ENCODE results near the gene C16orf82.

DNA sequence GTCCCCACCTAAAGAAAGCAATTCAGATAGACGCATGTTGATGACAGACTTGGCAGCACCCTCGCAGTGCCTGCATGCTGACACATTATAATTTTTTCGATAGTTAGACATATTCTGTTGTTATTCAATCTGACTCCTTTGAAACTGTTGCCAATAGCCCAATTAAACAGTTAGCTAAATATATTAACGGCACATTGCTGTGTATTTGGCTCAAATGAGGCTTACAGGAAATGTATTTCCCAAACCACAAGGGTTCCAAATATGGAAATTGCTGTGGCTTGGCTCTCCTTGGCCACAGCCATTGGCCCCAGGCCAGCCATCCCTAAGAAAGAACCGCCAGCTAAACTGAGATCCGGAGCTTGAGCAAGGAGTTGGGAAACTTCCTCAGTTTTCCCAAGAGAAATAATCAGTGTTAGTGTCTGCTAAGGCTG, 31.1 kb downstream of the C16orf82 start:
- TF ChIP-seq CEBPZ (IDR thresholded peaks at IDR 0.05; ENCODE audit: borderline replicate concordance, low read depth, low read length), result no peak
- TF ChIP-seq NUFIP1 (IDR thresholded peaks at IDR 0.05; ENCODE audit: partially characterized antibody), result no peak
- TF ChIP-seq YY1 (IDR thresholded peaks at IDR 0.05; ENCODE audit: borderline replicate concordance in 1 of 3, control insufficient read depth in 1 of 3, extremely low read depth in 1 of 3, insufficient read depth in 3 of 3, insufficient read length in 1 of 3, insufficient replicate concordance in 2 of 3, low read depth in 1 of 3, low read length in 2 of 3), result no peak
- TF ChIP-seq POLR2A (conservative IDR thresholded peaks at IDR 0.05), result no peak
- no peak for TF ChIP-seq NFYB (IDR thresholded peaks at IDR 0.05; ENCODE audit: extremely low read depth, insufficient read length)
- no peak for TF ChIP-seq ZNF311 (CRISPR knock-in tag; IDR thresholded peaks at IDR 0.05)
- TF ChIP-seq STAT5B (CRISPR knock-in tag; IDR thresholded peaks at IDR 0.05), result no peak
- no peak for TF ChIP-seq TRIM24 (IDR thresholded peaks at IDR 0.05)
- no peak for TF ChIP-seq PHF8 (IDR thresholded peaks at IDR 0.05; ENCODE audit: borderline replicate concordance, low read length)
- no peak for TF ChIP-seq HCFC1 (IDR thresholded peaks at IDR 0.05; ENCODE audit: low read depth, low read length)
- TF ChIP-seq CTCF (IDR thresholded peaks at IDR 0.05 in 2 of 3, conservative IDR thresholded peaks at IDR 0.05 in 1 of 3; ENCODE audit: insufficient read depth in 2 of 3, low read depth in 1 of 3, low read length in 3 of 3), result no peak
- no peak for TF ChIP-seq EZH2 (IDR thresholded peaks at IDR 0.05; ENCODE audit: borderline replicate concordance, low read depth, low read length)
- TF ChIP-seq, protein P1, sequence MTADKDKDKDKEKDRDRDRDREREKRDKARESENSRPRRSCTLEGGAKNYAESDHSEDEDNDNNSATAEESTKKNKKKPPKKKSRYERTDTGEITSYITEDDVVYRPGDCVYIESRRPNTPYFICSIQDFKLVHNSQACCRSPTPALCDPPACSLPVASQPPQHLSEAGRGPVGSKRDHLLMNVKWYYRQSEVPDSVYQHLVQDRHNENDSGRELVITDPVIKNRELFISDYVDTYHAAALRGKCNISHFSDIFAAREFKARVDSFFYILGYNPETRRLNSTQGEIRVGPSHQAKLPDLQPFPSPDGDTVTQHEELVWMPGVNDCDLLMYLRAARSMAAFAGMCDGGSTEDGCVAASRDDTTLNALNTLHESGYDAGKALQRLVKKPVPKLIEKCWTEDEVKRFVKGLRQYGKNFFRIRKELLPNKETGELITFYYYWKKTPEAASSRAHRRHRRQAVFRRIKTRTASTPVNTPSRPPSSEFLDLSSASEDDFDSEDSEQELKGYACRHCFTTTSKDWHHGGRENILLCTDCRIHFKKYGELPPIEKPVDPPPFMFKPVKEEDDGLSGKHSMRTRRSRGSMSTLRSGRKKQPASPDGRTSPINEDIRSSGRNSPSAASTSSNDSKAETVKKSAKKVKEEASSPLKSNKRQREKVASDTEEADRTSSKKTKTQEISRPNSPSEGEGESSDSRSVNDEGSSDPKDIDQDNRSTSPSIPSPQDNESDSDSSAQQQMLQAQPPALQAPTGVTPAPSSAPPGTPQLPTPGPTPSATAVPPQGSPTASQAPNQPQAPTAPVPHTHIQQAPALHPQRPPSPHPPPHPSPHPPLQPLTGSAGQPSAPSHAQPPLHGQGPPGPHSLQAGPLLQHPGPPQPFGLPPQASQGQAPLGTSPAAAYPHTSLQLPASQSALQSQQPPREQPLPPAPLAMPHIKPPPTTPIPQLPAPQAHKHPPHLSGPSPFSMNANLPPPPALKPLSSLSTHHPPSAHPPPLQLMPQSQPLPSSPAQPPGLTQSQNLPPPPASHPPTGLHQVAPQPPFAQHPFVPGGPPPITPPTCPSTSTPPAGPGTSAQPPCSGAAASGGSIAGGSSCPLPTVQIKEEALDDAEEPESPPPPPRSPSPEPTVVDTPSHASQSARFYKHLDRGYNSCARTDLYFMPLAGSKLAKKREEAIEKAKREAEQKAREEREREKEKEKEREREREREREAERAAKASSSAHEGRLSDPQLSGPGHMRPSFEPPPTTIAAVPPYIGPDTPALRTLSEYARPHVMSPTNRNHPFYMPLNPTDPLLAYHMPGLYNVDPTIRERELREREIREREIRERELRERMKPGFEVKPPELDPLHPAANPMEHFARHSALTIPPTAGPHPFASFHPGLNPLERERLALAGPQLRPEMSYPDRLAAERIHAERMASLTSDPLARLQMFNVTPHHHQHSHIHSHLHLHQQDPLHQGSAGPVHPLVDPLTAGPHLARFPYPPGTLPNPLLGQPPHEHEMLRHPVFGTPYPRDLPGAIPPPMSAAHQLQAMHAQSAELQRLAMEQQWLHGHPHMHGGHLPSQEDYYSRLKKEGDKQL (CRISPR knock-in tag; IDR thresholded peaks at IDR 0.05; ENCODE audit: borderline replicate concordance), result no peak
